Mesenchymal stem cell (in vitro differentiated cells and primary cell): ENCODE data around the gene ALG10B.
"Not testable (repeated sequence)": the region's sequence is repeated elsewhere in the genome, so short reads cannot be mapped to it uniquely, and the experiment has no call there.

Source experiments
- DNase-seq: peaks from one replicate; pipeline ENCODE4 v3.0.0-alpha.2; 2013
- H2AFZ ChIP-seq: one replicate; pipeline ENCODE4 v1.6.1; 2013; ENCODE audit warnings: low read depth, mild to moderate bottlenecking, control low read depth, inconsistent platforms, low read length, moderate library complexity
- H2AK5ac ChIP-seq: 2 replicates; pipeline ENCODE4 v1.6.1; 2013; ENCODE audit warnings: low read length, moderate library complexity, mild to moderate bottlenecking, inconsistent platforms; ENCODE audit not compliant: severe bottlenecking
- H2BK120ac ChIP-seq: one replicate; pipeline ENCODE4 v1.6.1; 2013; ENCODE audit warnings: low read depth, mild to moderate bottlenecking, inconsistent platforms, low read length, moderate library complexity
- H2BK12ac ChIP-seq, 2 experiments: one replicate each; pipeline ENCODE4 v1.6.1; 2013; ENCODE audit warnings: inconsistent platforms in 2 of 2, low read length in 2 of 2, mild to moderate bottlenecking in 2 of 2, moderate library complexity in 2 of 2, control low read depth in 1 of 2
- H2BK15ac ChIP-seq: one replicate; pipeline ENCODE4 v1.6.1; 2013; ENCODE audit warnings: mild to moderate bottlenecking, low read depth, inconsistent platforms; ENCODE audit not compliant: poor library complexity, severe bottlenecking
- H2BK5ac ChIP-seq: 2 replicates; pipeline ENCODE4 v1.6.1; 2013; ENCODE audit warnings: low read depth, mild to moderate bottlenecking, low read length, control low read depth, inconsistent platforms; ENCODE audit not compliant: poor library complexity, severe bottlenecking
- H3K14ac ChIP-seq, 2 experiments: one replicate each; pipeline ENCODE4 v1.6.1; 2013; ENCODE audit warnings: inconsistent platforms in 2 of 2, low read length in 2 of 2, control low read depth in 1 of 2, mild to moderate bottlenecking in 1 of 2, moderate library complexity in 1 of 2
- H3K18ac ChIP-seq, 2 experiments: one replicate each; pipeline ENCODE4 v1.6.1; 2013; ENCODE audit warnings: inconsistent platforms in 2 of 2, low read length in 2 of 2, control low read depth in 1 of 2, low read depth in 1 of 2, mild to moderate bottlenecking in 1 of 2
- H3K23ac ChIP-seq, 2 experiments: one replicate each; pipeline ENCODE4 v1.6.1; 2013; ENCODE audit warnings: inconsistent platforms in 2 of 2, low read length in 2 of 2, mild to moderate bottlenecking in 2 of 2, moderate library complexity in 2 of 2, control low read depth in 1 of 2
- H3K27ac ChIP-seq: 2 replicates; pipeline ENCODE4 v1.5.1; 2013; ENCODE audit warnings: mild to moderate bottlenecking, moderate library complexity, low read length, control low read depth, inconsistent platforms; ENCODE audit not compliant: poor library complexity, severe bottlenecking
- H3K27me3 ChIP-seq, 2 experiments: 2 replicates each; pipeline versions ENCODE4 v1.6.1 to v1.7.0; 2013; ENCODE audit warnings: low read length in 2 of 2, mild to moderate bottlenecking in 2 of 2, moderate library complexity in 2 of 2, control low read depth in 1 of 2, inconsistent platforms in 1 of 2; ENCODE audit not compliant: control insufficient read depth in 1 of 2, insufficient read depth in 1 of 2
- H3K36me3 ChIP-seq, 2 experiments: 2 replicates each; pipeline versions ENCODE4 v1.6.1 to v1.7.0; 2013; ENCODE audit warnings: low read length in 2 of 2, control low read depth in 1 of 2, inconsistent platforms in 1 of 2, low read depth in 1 of 2, mild to moderate bottlenecking in 1 of 2; ENCODE audit not compliant: insufficient read depth in 2 of 2, control insufficient read depth in 1 of 2
- H3K4ac ChIP-seq, 2 experiments: one replicate each; pipeline ENCODE4 v1.6.1; 2013; ENCODE audit warnings: inconsistent platforms in 2 of 2, low read length in 2 of 2, mild to moderate bottlenecking in 2 of 2, moderate library complexity in 2 of 2, control low read depth in 1 of 2, low read depth in 1 of 2
- H3K4me1 ChIP-seq: 2 replicates; pipeline ENCODE4 v1.6.1; 2013; ENCODE audit warnings: low read depth, low read length, control low read depth; ENCODE audit not compliant: control insufficient read depth, insufficient read depth
- H3K4me2 ChIP-seq: 2 replicates; pipeline ENCODE4 v1.6.1; 2013; ENCODE audit warnings: low read length, mild to moderate bottlenecking, inconsistent platforms; ENCODE audit not compliant: poor library complexity, severe bottlenecking
- H3K4me3 ChIP-seq, 2 experiments: 2 replicates each; pipeline versions ENCODE4 v1.5.1 to v1.7.0; 2013; ENCODE audit warnings: low read length in 2 of 2, mild to moderate bottlenecking in 2 of 2, control low read depth in 1 of 2, low read depth in 1 of 2; ENCODE audit not compliant: insufficient read depth in 1 of 2
- H3K79me1 ChIP-seq: replicated peaks from 2 replicates; pipeline ENCODE4 v1.6.1; 2013; ENCODE audit warnings: mild to moderate bottlenecking, control low read depth, low read length, inconsistent platforms; ENCODE audit not compliant: poor library complexity, severe bottlenecking
- H3K9ac ChIP-seq: 2 replicates; pipeline ENCODE4 v1.7.0; 2013; ENCODE audit warnings: mild to moderate bottlenecking, low read length, moderate library complexity
- H3K9me3 ChIP-seq: 2 replicates; pipeline ENCODE4 v1.7.0; 2013; ENCODE audit warnings: mild to moderate bottlenecking, low read length; ENCODE audit not compliant: control insufficient read depth
- H4K8ac ChIP-seq: one replicate; pipeline ENCODE4 v1.6.1; 2013; ENCODE audit warnings: inconsistent platforms, mild to moderate bottlenecking, low read length, moderate library complexity
- H4K91ac ChIP-seq: one replicate; pipeline ENCODE4 v1.6.1; 2013; ENCODE audit warnings: mild to moderate bottlenecking, low read length, inconsistent platforms
- WGBS: methylation state at CpG from one replicate; pipeline ENCODE4 v1.1.7; 2013; ENCODE audit warnings: mixed read lengths; 5-methylcytosine and 5-hydroxymethylcytosine counted together

ALG10B gene

GRCh38 chr12:38343916-38344315, 27.3 kb downstream of the ALG10B start:
- WGBS, result 58% methylated on average over 1 of the region's 1 CpG

GRCh38 chr12:38350342-38351174, 34.0 kb downstream of the ALG10B start:
- Histone ChIP-seq H3K9me3 (no peaks in the 10 kb centered on the region), H2BK12ac (no peak overlapping the region), H3K4ac (no peak overlapping the region), H3K23ac (no peak overlapping the region), H4K91ac (no peak overlapping the region), H3K14ac (no peak overlapping the region), H3K9ac (peak overlapping the region; percentile 60), H3K4me1 (no peaks in the 10 kb centered on the region), H3K36me3 (no peaks in the 10 kb centered on the region), H2AK5ac (no peak overlapping the region), H3K79me1 (no peaks in the 10 kb centered on the region), H2BK120ac (no peak overlapping the region), H2BK15ac (no peak overlapping the region), H3K27ac (no peak overlapping the region), H3K27me3 (no peaks in the 10 kb centered on the region), H3K4me3 (peak overlapping the region in 1 of 2 experiments; percentile 48), H4K8ac (no peak overlapping the region), H3K18ac (no peak overlapping the region), H2AFZ (no peak overlapping the region), H3K4me2 (no peak overlapping the region), H2BK5ac (no peak overlapping the region)
- DNase-seq, result no peak
- WGBS, result 68% methylated on average over 2 of the region's 4 CpGs

More at GRCh38 chr12:38343916-38344315, 27.3 kb downstream of the ALG10B start:
- H2BK5ac ChIP-seq, H3K9me3 ChIP-seq, H3K18ac ChIP-seq, H3K36me3 ChIP-seq, H3K4me2 ChIP-seq, H4K8ac ChIP-seq, H2AK5ac ChIP-seq, H3K79me1 ChIP-seq, DNase-seq, H2BK12ac ChIP-seq, H3K4me3 ChIP-seq, H2AFZ ChIP-seq, H3K27ac ChIP-seq, H2BK120ac ChIP-seq, H4K91ac ChIP-seq, H3K27me3 ChIP-seq, H3K4me1 ChIP-seq, H3K4ac ChIP-seq, H2BK15ac ChIP-seq, H3K9ac ChIP-seq, H3K23ac ChIP-seq, H3K14ac ChIP-seq: not testable (repeated sequence)

- not testable (repeated sequence) for H3K4ac ChIP-seq, H3K27ac ChIP-seq, H2AFZ ChIP-seq, H3K18ac ChIP-seq, H4K91ac ChIP-seq, H2BK120ac ChIP-seq, H2BK15ac ChIP-seq, DNase-seq, H3K23ac ChIP-seq, H3K4me2 ChIP-seq, H3K36me3 ChIP-seq, H3K9me3 ChIP-seq, H3K79me1 ChIP-seq, H3K14ac ChIP-seq, H3K27me3 ChIP-seq, H4K8ac ChIP-seq, H2BK5ac ChIP-seq, H2BK12ac ChIP-seq, H3K4me1 ChIP-seq, H2AK5ac ChIP-seq
- WGBS, result no CpG with 5 or more reads among the region's 1 CpG
- peak overlapping the region in 1 of 2 experiments; percentile 48 for H3K4me3 ChIP-seq
- peak overlapping the region; percentile 60 for H3K9ac ChIP-seq
Measured at GRCh38 chr12:38351175-38351508, 34.6 kb downstream of the ALG10B start.

- Histone ChIP-seq H4K8ac (no peak overlapping the region), H3K23ac (no peak overlapping the region), H3K79me1 (no peaks in the 10 kb centered on the region), H3K18ac (no peak overlapping the region), H3K4me1 (no peaks in the 10 kb centered on the region), H3K27me3 (no peaks in the 10 kb centered on the region), H2BK15ac (no peak overlapping the region), H2AK5ac (no peak overlapping the region), H3K9ac (no peak overlapping the region), H3K9me3 (peaks cover 4% of the 10 kb centered on the region), H3K36me3 (no peaks in the 10 kb centered on the region), H3K4ac (no peak overlapping the region), H3K14ac (no peak overlapping the region), H2AFZ (no peak overlapping the region), H3K27ac (no peak overlapping the region), H2BK120ac (no peak overlapping the region), H3K4me3 (no peak overlapping the region), H2BK5ac (no peak overlapping the region), H2BK12ac (no peak overlapping the region), H4K91ac (no peak overlapping the region), H3K4me2 (no peak overlapping the region)
- 72% methylated on average over 4 of the region's 4 CpGs for WGBS
- DNase-seq, result no peak
Measured at GRCh38 chr12:38367506-38367905, 50.9 kb downstream of the ALG10B start.
